Psoas muscle (tissue), 8 donors: ENCODE data around the gene DYNLT1. TPM values are rescaled to one million over a fixed set of nuclear protein-coding genes. Genes with fewer than 3 reads are reported as not detected.

Source experiments
- ATAC-seq, 4 donors: fragments of 200-7000 bp; cut with Tn5 transposase; one replicate each; pipeline ENCODE4 v1.9.1; 2020; ENCODE audit warnings: moderate library complexity in 3 of 4, mild to moderate bottlenecking in 2 of 4
- DNase-seq, 2 donors: peaks; one replicate each; pipeline ENCODE4 v3.0.0-alpha.2; 2020
- H3K27ac ChIP-seq: fragments of 200-600 bp; one replicate; pipeline ENCODE4 v1.8.0; 2022
- H3K27me3 ChIP-seq, 3 donors: fragments of 200-600 bp in 1 of 3; one replicate each; pipeline versions ENCODE4 v1.6.1 to v1.8.0; 2013 to 2022; ENCODE audit warnings: low read length in 2 of 3, mild to moderate bottlenecking in 2 of 3, moderate library complexity in 1 of 3; ENCODE audit not compliant: insufficient read depth in 3 of 3
- H3K36me3 ChIP-seq, 2 donors: fragments of 200-600 bp in 1 of 2; one replicate each; pipeline versions ENCODE4 v1.6.1 to v1.8.0; 2013 to 2022; ENCODE audit warnings: low read depth in 1 of 2, mild to moderate bottlenecking in 1 of 2, moderate library complexity in 1 of 2; ENCODE audit not compliant: insufficient read depth in 1 of 2
- H3K4me1 ChIP-seq: fragments of 200-600 bp; one replicate; pipeline ENCODE4 v1.8.0; 2022
- H3K4me3 ChIP-seq: fragments of 200-600 bp; one replicate; pipeline ENCODE4 v1.8.0; 2022; ENCODE audit warnings: mild to moderate bottlenecking
- H3K9me3 ChIP-seq: fragments of 200-600 bp; one replicate; pipeline ENCODE4 v1.8.0; 2022
- CTCF ChIP-seq: fragments of 200-600 bp; IDR thresholded peaks from one replicate; pipeline ENCODE4 v1.8.0; 2022; ENCODE audit warnings: antibody characterized with exemption
- WGBS, 3 donors: extraction: QIAGEN DNeasy Blood & Tissue Kit; methylation state at CpG; one replicate each; pipeline versions ENCODE4 v1.1.6 to v1.1.7; 2013; 5-methylcytosine and 5-hydroxymethylcytosine counted together
- intact Hi-C, 2 donors: fragments of 100-400 bp; cut with DNase I; formaldehyde crosslinking; loops; one replicate each; pipeline versions ENCODE4 v1.11.0 to v1.14.2; 2022
- polyA plus RNA-seq, 3 donors: library from polyadenylated mRNA; stranded (reverse); fragments of 200-250 nt; gene quantifications; one replicate each; pipeline ENCODE4 v1.2.3, GENCODE V29; 2013
- total RNA-seq, 4 donors: library from RNA; stranded (reverse); fragmentation: NEBNext Ultra II Directional in 2 of 4; extraction: Animal tissue kit (Norgen Biotek cat#: 25700) in 2 of 4; gene quantifications; one replicate each; pipeline versions ENCODE4 v1.2.1 to v1.2.4, GENCODE V29; 2021 to 2023
- donor health status: healthy with polysubstance abuse.
- donor health status: DM: no; HTN: no; CAD: no; lungs with moderate emphysema.
- donor health status: Bipolar disorder and iron deficiency.
- donor health status: healthy.
- donor health status: DM: yes; HTN: yes; CAD: no.
- donor health status: DM: no; HTN: no; CAD: no.
- donor health status: DM: no; HTN: no; CAD: no.
- donor health status: DM: yes; HTN: yes; CAD: no.

Gene DYNLT1
- total and polyA plus RNA-seq, 7 donors: 112 to 202 (median 146) TPM

- intact Hi-C loops: no loop called here
- no peak for DNase-seq
- Histone ChIP-seq H3K4me1 (peaks cover 46% of the 10 kb centered on the region), H3K27me3 (no peaks in the 10 kb centered on the region), H3K27ac (no peak overlapping the region), H3K9me3 (no peaks in the 10 kb centered on the region), H3K4me3 (no peak overlapping the region), H3K36me3 (peaks cover 0 to 6% of the 10 kb centered on the region in 2 donors)
- ATAC-seq: no peak
- TF ChIP-seq CTCF: no peak
- 66 to 84% (median 74%) methylated on average over 7 of the region's 7 CpGs for WGBS, 3 donors
Observed at GRCh38 chr6:158669145-158670035, 24.8 kb upstream of the DYNLT1 start.

DNA sequence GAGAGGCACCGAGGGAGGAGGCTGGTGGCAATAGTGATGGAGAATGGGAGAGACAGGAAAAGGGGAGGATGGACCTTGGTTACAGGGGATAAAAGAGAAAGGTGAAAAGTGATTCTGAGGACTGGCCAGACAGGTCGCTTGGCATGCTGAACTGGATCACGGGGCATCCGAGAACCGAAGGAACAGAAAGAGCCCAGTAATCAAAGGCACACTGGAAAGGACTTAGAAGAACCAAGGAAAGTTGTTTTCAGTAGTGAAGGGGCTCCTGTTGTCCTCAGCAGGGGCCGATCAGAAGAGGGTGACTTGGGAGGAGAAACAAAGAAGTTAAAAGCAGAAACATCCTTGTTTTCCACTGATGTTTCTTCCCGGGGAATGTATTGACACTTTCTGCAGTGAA is 24.2 kb upstream of the DYNLT1 start:
- DNase-seq (no peak), ATAC-seq (no peak)
- H3K27me3 ChIP-seq: no peaks in the 10 kb centered on the region
- intact Hi-C loops: no loop called here
- peaks cover 52% of the 10 kb centered on the region for H3K4me1 ChIP-seq
- 64 to 85% (median 77%) methylated on average over 7 of the region's 7 CpGs for WGBS, 3 donors
- H3K9me3 ChIP-seq: no peaks in the 10 kb centered on the region
- no peak overlapping the region for H3K4me3 ChIP-seq
- H3K36me3 ChIP-seq: peaks cover 0 to 6% of the 10 kb centered on the region in 2 donors
- TF ChIP-seq CTCF: no peak
- peak overlapping the region; percentile 90 for H3K27ac ChIP-seq

DNA sequence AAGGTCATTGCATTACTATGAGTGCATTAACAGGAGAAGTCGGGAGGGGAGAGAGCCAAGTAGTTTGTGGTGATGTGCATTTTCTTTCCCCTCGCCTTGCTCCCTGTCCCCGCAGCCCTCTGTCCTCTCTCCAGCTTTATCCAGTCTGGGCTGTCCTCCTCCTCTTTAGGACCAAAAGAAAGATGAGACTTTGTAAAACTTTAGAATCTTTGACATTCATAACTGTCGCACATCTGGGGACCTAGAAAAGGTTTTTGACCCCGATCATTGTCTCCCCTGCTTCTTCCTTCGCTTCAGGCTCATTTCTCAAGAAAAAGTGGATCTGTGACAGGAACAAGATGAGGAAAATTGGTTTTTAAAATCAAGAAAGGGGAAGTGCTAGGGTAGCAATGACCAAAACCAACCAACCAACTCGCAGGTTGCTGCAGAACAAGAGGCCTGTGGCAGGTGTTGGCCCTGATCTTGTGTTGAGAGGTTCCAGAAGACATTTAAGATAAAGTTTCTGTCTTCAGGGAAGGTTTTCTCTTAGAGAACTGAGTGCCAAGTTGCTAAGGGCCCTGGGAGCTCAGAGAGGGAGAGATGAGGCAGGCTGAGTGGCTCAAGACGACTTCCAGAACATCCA is 22.9 kb upstream of the DYNLT1 start:
- Histone ChIP-seq H3K4me3 (peak overlapping the region; percentile 40), H3K4me1 (peaks cover 57% of the 10 kb centered on the region), H3K27me3 (no peaks in the 10 kb centered on the region), H3K27ac (peak overlapping the region; percentile 90), H3K9me3 (no peaks in the 10 kb centered on the region), H3K36me3 (peaks cover 0 to 6% of the 10 kb centered on the region in 2 donors)
- intact Hi-C loops: no loop called here
- no peak for ATAC-seq
- no peak for TF ChIP-seq CTCF
- DNase-seq: no peak
- 68 to 92% (median 73%) methylated on average over 8 of the region's 8 CpGs for WGBS, 3 donors

DNA sequence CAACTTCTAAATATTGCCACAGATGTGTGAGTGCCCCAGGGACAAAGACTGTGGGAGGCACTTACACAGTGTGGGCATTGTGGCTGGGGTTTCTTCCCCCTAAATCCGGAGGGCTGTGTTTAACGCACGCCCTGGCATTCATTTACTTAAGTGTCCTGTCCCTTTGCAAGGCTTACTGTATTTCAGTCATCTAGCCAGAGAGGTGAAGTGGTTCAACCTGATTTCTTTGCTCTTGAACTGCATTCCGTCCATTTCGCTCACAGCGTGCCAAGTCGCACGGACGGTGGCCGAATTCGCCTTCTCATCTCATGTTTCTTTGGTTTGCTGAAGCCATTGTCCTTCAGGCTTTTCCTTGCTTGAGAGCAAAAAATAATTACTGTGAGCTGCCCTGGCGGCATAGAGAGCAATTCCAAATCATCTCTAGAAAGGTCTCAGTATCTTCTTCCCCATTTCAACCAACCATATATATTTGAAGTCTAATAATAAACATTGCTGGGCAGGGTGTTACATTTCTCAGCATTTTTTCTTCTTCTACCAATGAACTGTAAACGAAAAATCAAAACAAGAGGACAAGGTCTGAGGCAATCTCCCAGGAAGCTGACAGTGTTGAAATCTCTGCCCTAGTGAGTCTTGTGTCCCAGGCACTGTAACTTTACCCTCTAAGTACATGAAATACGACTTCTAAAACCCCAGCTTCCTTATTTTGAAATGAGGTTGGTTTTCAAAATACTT is 22.3 kb upstream of the DYNLT1 start:
- 44 to 84% (median 59%) methylated on average over 14 of the region's 14 CpGs for WGBS, 3 donors
- Histone ChIP-seq H3K4me1 (peaks cover 59% of the 10 kb centered on the region), H3K27me3 (no peaks in the 10 kb centered on the region), H3K9me3 (no peaks in the 10 kb centered on the region), H3K27ac (peak overlapping the region; percentile 90), H3K4me3 (peak overlapping the region; percentile 40), H3K36me3 (peaks cover 0 to 6% of the 10 kb centered on the region in 2 donors)
- peak; percentile 77 to 89 (median 83) for ATAC-seq
- no peak for DNase-seq
- intact Hi-C loops: no loop called here
- TF ChIP-seq CTCF: no peak
